K562 (cell line): ENCODE data around the gene GATB. TPM values are rescaled to one million over a fixed set of nuclear protein-coding genes. Genes with fewer than 3 reads are reported as not detected.

ENCODE experiments used
- ATAC-seq: fragments of 200-7000 bp; cut with Tn5 transposase; 3 replicates; pipeline ENCODE4 v1.9.1; 2020; ENCODE audit warnings: moderate library complexity
- BruUV-seq: library from RNA; stranded (reverse); fragments of 400-500 nt; replicated peaks from 2 replicates; lab custom pipeline; 2021; lab: Mats Ljungman, UMichigan
- CTCF ChIA-PET: fragments of 300-600 bp; formaldehyde crosslinking; extraction: SDS; loops from one replicate; lab custom pipeline; 2021; ENCODE audit warnings: low intra/inter-chr PET ratio; lab: Yijun Ruan, JAX
- POLR2A ChIA-PET: fragments of 300-600, 350-650 bp; sonication (Branson Sonifier 250); formaldehyde crosslinking; extraction: SDS; loops from one replicate; lab custom pipeline; 2021; ENCODE audit warnings: antibody characterized with exemption, inconsistent platforms; lab: Yijun Ruan, JAX
- DNase-seq, 4 experiments: peaks; one replicate each; pipeline versions ENCODE4 v3.0.0 to v3.0.0-alpha.2; 2011 to 2018; ENCODE audit warnings: low spot score in 3 of 4, mixed read lengths in 3 of 4; ENCODE audit errors: extremely low read depth in 1 of 4
- FAIRE-seq: peaks from 2 replicates; lab custom pipeline; 2011; peaks lifted over from hg19 to GRCh38; lab: Jason Lieb, UNC
- H2AFZ ChIP-seq: 2 replicates; pipeline ENCODE4 v1.6.0; 2011; ENCODE audit warnings: low read depth, low read length, control low read depth, inconsistent platforms
- H3K27ac ChIP-seq: fragments of 200-600 bp; 3 replicates; pipeline ENCODE4 v1.8.0; 2011; ENCODE audit warnings: low read depth, mild to moderate bottlenecking, control low read depth, inconsistent platforms, low read length, moderate library complexity, mixed read lengths; ENCODE audit errors: extremely low read depth
- H3K27me3 ChIP-seq, 2 experiments: fragments of 300-600 bp in 1 of 2; 2 replicates in 1 of 2; 3 replicates in 1 of 2; pipeline versions ENCODE4 v1.6.0 to v1.8.0; 2011; ENCODE audit warnings: inconsistent platforms in 2 of 2, low read length in 2 of 2, mild to moderate bottlenecking in 1 of 2, mixed read lengths in 1 of 2, moderate library complexity in 1 of 2; ENCODE audit not compliant: control insufficient read depth in 2 of 2, insufficient read depth in 2 of 2
- H3K36me3 ChIP-seq: fragments of 300-600 bp; 3 replicates; pipeline ENCODE4 v1.8.0; 2011; ENCODE audit warnings: mild to moderate bottlenecking, low read length, inconsistent platforms; ENCODE audit not compliant: control insufficient read depth, insufficient read depth
- H3K4me1 ChIP-seq, 2 experiments: fragments of 200-600 bp in 1 of 2; replicated peaks in 1 of 2; 2 replicates in 1 of 2; 3 replicates in 1 of 2; pipeline versions ENCODE4 v1.5.1 to v1.8.0; 2011; ENCODE audit warnings: inconsistent platforms in 2 of 2, low read length in 2 of 2, mild to moderate bottlenecking in 1 of 2, mixed read lengths in 1 of 2, moderate library complexity in 1 of 2; ENCODE audit not compliant: control insufficient read depth in 2 of 2, insufficient read depth in 2 of 2
- H3K4me2 ChIP-seq: 2 replicates; pipeline ENCODE4 v1.6.1; 2011; ENCODE audit warnings: low read length, control low read depth, inconsistent platforms, mixed read lengths; ENCODE audit not compliant: insufficient read depth
- H3K4me3 ChIP-seq: fragments of 200-600 bp; sonication (generic), shearing (Covaris generic); 2 replicates; pipeline ENCODE4 v1.5.1; 2016; ENCODE audit warnings: control low read depth, inconsistent platforms
- H3K79me2 ChIP-seq: fragments of 200-600 bp; 3 replicates; pipeline ENCODE4 v1.8.0; 2011; ENCODE audit warnings: low read length, inconsistent platforms; ENCODE audit not compliant: control insufficient read depth, insufficient read depth
- H3K9ac ChIP-seq, 2 experiments: 2 replicates each; pipeline versions ENCODE4 v1.6.0 to v1.6.1; 2011; ENCODE audit warnings: low read depth in 2 of 2, low read length in 2 of 2, control low read depth in 1 of 2, inconsistent platforms in 1 of 2, mild to moderate bottlenecking in 1 of 2, mixed read lengths in 1 of 2; ENCODE audit not compliant: insufficient read depth in 1 of 2
- H3K9me1 ChIP-seq: one replicate; pipeline ENCODE4 v1.6.0; 2011; ENCODE audit warnings: inconsistent platforms, mild to moderate bottlenecking, low read length, moderate library complexity; ENCODE audit not compliant: control insufficient read depth, insufficient read depth
- H3K9me3 ChIP-seq: replicated peaks from 2 replicates; pipeline ENCODE4 v1.5.1; 2011; ENCODE audit warnings: low read depth, low read length, inconsistent platforms; ENCODE audit not compliant: control insufficient read depth, insufficient read depth
- H4K20me1 ChIP-seq: replicated peaks from 2 replicates; pipeline ENCODE4 v1.6.1; 2011; ENCODE audit warnings: low read length, inconsistent platforms, mixed read lengths; ENCODE audit not compliant: control insufficient read depth, insufficient read depth
- ASH1L ChIP-seq: fragments of 450-650 bp; IDR thresholded peaks from 2 replicates; pipeline ENCODE4 v1.6.1; 2018; ENCODE audit warnings: borderline replicate concordance, mild to moderate bottlenecking, low read depth; ENCODE audit not compliant: partially characterized antibody
- CEBPB ChIP-seq: fragments of 450-650 bp; IDR thresholded peaks from 2 replicates; pipeline ENCODE4 v1.6.1; 2016; ENCODE audit warnings: missing genetic modification characterization, missing compliant biosample characterization
- PHTF2 ChIP-seq: fragments of 250-450 bp; sonication (Bioruptor Pico); IDR thresholded peaks from 2 replicates; pipeline ENCODE4 v1.5.0; 2021; ENCODE audit warnings: mild to moderate bottlenecking
- TBL1XR1 ChIP-seq, 2 experiments: IDR thresholded peaks; 2 replicates each; pipeline ENCODE4 v1.6.1; 2012; ENCODE audit warnings: improper control_type of control experiment in 2 of 2, low read length in 2 of 2, mild to moderate bottlenecking in 1 of 2
- UBTF ChIP-seq, 2 experiments: IDR thresholded peaks; 2 replicates each; pipeline ENCODE4 v1.6.1; 2012; ENCODE audit warnings: improper control_type of control experiment in 2 of 2, low read depth in 2 of 2, low read length in 2 of 2, borderline replicate concordance in 1 of 2
- ZC3H8 ChIP-seq: fragments of 450-650 bp; IDR thresholded peaks from 2 replicates; pipeline ENCODE4 v1.6.1; 2017
- ZNF143 ChIP-seq: sonication (generic); formaldehyde crosslinking; IDR thresholded peaks from 2 replicates; pipeline ENCODE4 v1.9.0; 2022; ENCODE audit warnings: mild to moderate bottlenecking, missing genetic modification reagents
- WGBS: fragments of 100-300 bp; shearing (Covaris generic); methylation state at CpG from one replicate; pipeline ENCODE4 v1.1.6; 2016; ENCODE audit warnings: low coverage, mixed read lengths; ENCODE audit not compliant: insufficient coverage; ENCODE audit errors: missing lambda C conversion rate; 5-methylcytosine and 5-hydroxymethylcytosine counted together
- in situ Hi-C: fragments of 300-500 bp; cut with MboI; formaldehyde crosslinking; loops from 4 replicates; pipeline ENCODE4 v1.15.0; 2018; ENCODE audit warnings: inconsistent platforms, mixed read lengths
- intact Hi-C: fragments of 100-400 bp; cut with micrococcal nuclease; formaldehyde crosslinking; loops from 2 replicates; pipeline ENCODE4 v1.14.2; 2022
- polyA plus RNA-seq, 8 experiments: library from polyadenylated mRNA; depleted of rRNA in 4 of 8; stranded (reverse) in 5 of 8; unstranded in 3 of 8; fragments of >200 nt; fragmentation: Nextera tagmentation in 2 of 8; fragmentation: Illumina TruSeq in 1 of 8; extraction: Ambion mirVana in 2 of 8; extraction: Trizol in 1 of 8; gene quantifications; 2 replicates each; pipeline versions ENCODE4 v1.2.1 to v1.2.3, GENCODE V29; 2011 to 2014; ENCODE audit warnings: inconsistent platforms in 1 of 8, missing spikeins in 1 of 8
- total RNA-seq, 7 experiments: library from RNA; depleted of rRNA in 6 of 7; stranded (reverse); fragments of >200 nt in 6 of 7; fragmentation: Illumina TruSeq in 2 of 7; extraction: Trizol in 2 of 7; gene quantifications; 2 replicates each; pipeline versions ENCODE4 v1.2.1 to v1.2.3, GENCODE V29; 2011 to 2021; ENCODE audit warnings: low replicate concordance in 1 of 7
- TF ChIP-seq, protein P1 (sequence below): fragments of 450-650 bp; IDR thresholded peaks from 2 replicates; pipeline ENCODE4 v1.6.1; 2016; ENCODE audit warnings: mild to moderate bottlenecking
- TF ChIP-seq, protein P2 (sequence below): fragments of 250-450 bp; sonication (Bioruptor Pico); IDR thresholded peaks from 2 replicates; pipeline ENCODE4 v1.5.0; 2021; ENCODE audit warnings: mild to moderate bottlenecking, borderline replicate concordance

The GATB gene
- total and polyA plus RNA-seq, 9 of the 15 experiments (the other 6 are each of a cell fraction or from before 2014, with no cell fraction given): 15.3 to 31.8 (median 26.2) TPM

GRCh38 chr4:151745481-151746231 lies 15.2 kb downstream of the GATB start:
- WGBS: 3% methylated on average over 5 of the region's 5 CpGs
- intact Hi-C loops: no loop called here
- DNase-seq (peak; percentile 18 to 70 (median 41)), ATAC-seq (peak; percentile 77), FAIRE-seq (peak; percentile 77)
- Histone ChIP-seq H3K27ac (peak overlapping the region; percentile 81), H3K9me3 (no peaks in the 10 kb centered on the region), H3K36me3 (no peaks in the 10 kb centered on the region), H3K4me3 (peak overlapping the region; percentile 13; the same call in 1 of the 2 replicates), H3K79me2 (peaks cover 10% of the 10 kb centered on the region; the same call in 1 of the 3 replicates), H2AFZ (peak overlapping the region; percentile 63), H3K4me1 (peaks cover 0 to 33% of the 10 kb centered on the region in 2 experiments; a peak in 2 of 5 replicates), H3K27me3 (no peaks in the 10 kb centered on the region), H3K9ac (peak overlapping the region in 1 of 2 experiments; percentile 58; a peak in 3 of 4 replicates), H4K20me1 (no peaks in the 10 kb centered on the region), H3K9me1 (no peaks in the 10 kb centered on the region), H3K4me2 (peak overlapping the region; percentile 77)
- ChIA-PET CTCF (interaction anchor here (0.6 kb wide), 1 partner anchor 102 kb away, joined by 4 read pairs; no protein-coding TSS in a partner anchor), POLR2A (no interaction called here)
- no TSS peak for BruUV-seq
- in situ Hi-C loops: no loop called here
- no peak for TF ChIP-seq PHTF2 (CRISPR knock-in tag)
- TF ChIP-seq ZNF143 (CRISPR knock-in tag): no peak
- TF ChIP-seq, protein P1, sequence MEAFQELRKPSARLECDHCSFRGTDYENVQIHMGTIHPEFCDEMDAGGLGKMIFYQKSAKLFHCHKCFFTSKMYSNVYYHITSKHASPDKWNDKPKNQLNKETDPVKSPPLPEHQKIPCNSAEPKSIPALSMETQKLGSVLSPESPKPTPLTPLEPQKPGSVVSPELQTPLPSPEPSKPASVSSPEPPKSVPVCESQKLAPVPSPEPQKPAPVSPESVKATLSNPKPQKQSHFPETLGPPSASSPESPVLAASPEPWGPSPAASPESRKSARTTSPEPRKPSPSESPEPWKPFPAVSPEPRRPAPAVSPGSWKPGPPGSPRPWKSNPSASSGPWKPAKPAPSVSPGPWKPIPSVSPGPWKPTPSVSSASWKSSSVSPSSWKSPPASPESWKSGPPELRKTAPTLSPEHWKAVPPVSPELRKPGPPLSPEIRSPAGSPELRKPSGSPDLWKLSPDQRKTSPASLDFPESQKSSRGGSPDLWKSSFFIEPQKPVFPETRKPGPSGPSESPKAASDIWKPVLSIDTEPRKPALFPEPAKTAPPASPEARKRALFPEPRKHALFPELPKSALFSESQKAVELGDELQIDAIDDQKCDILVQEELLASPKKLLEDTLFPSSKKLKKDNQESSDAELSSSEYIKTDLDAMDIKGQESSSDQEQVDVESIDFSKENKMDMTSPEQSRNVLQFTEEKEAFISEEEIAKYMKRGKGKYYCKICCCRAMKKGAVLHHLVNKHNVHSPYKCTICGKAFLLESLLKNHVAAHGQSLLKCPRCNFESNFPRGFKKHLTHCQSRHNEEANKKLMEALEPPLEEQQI: 0 out of 2 replicates have a peak, but pooled peaks have one; percentile 22
- TF ChIP-seq ASH1L: no peak
- TF ChIP-seq, protein P2, sequence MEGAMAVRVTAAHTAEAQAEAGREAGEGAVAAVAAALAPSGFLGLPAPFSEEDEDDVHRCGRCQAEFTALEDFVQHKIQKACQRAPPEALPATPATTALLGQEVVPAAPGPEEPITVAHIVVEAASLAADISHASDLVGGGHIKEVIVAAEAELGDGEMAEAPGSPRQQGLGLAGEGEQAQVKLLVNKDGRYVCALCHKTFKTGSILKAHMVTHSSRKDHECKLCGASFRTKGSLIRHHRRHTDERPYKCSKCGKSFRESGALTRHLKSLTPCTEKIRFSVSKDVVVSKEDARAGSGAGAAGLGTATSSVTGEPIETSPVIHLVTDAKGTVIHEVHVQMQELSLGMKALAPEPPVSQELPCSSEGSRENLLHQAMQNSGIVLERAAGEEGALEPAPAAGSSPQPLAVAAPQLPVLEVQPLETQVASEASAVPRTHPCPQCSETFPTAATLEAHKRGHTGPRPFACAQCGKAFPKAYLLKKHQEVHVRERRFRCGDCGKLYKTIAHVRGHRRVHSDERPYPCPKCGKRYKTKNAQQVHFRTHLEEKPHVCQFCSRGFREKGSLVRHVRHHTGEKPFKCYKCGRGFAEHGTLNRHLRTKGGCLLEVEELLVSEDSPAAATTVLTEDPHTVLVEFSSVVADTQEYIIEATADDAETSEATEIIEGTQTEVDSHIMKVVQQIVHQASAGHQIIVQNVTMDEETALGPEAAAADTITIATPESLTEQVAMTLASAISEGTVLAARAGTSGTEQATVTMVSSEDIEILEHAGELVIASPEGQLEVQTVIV (CRISPR knock-in tag): no peak
- TF ChIP-seq UBTF (IDR thresholded peaks at IDR 0.05; ENCODE audit: borderline replicate concordance in 1 of 2, low read depth in 2 of 2, low read length in 2 of 2): no peak
- TF ChIP-seq TBL1XR1 (IDR thresholded peaks at IDR 0.05; ENCODE audit: low read length in 2 of 2): 0 out of 4 replicates have a peak, but pooled peaks of 1 of the 2 experiments have one; percentile 40
- no peak for TF ChIP-seq CEBPB (tag)
- TF ChIP-seq ZC3H8: no peak
